Fibroblast of lung (primary cell): ENCODE measurements around the gene SIT1. TPM values are rescaled to one million over a fixed set of nuclear protein-coding genes. Genes with fewer than 3 reads are reported as not detected.

ENCODE experiments used
- DNase-seq, 2 donors: peaks; one replicate each; pipeline versions ENCODE4 v3.0.0 to v3.0.0-alpha.2; 2010; ENCODE audit warnings: low read depth in 2 of 2
- H2AFZ ChIP-seq: 2 replicates; pipeline ENCODE4 v1.5.1; 2012; ENCODE audit warnings: low read length, control low read depth, inconsistent platforms
- H3K27ac ChIP-seq: 2 replicates; pipeline ENCODE4 v1.5.1; 2011; ENCODE audit warnings: low read length, control low read depth; ENCODE audit not compliant: insufficient read depth
- H3K27me3 ChIP-seq: 2 replicates; pipeline ENCODE4 v1.5.1; 2011; ENCODE audit warnings: mild to moderate bottlenecking, low read length; ENCODE audit not compliant: control insufficient read depth, insufficient read depth
- H3K36me3 ChIP-seq: 2 replicates; pipeline ENCODE4 v1.5.1; 2011; ENCODE audit warnings: low read length; ENCODE audit not compliant: control insufficient read depth, insufficient read depth
- H3K4me1 ChIP-seq: 2 replicates; pipeline ENCODE4 v1.5.1; 2011; ENCODE audit warnings: low read length; ENCODE audit not compliant: control insufficient read depth, insufficient read depth; ENCODE audit errors: extremely low read depth
- H3K4me2 ChIP-seq: 2 replicates; pipeline ENCODE4 v1.5.1; 2011; ENCODE audit warnings: low read length, control low read depth; ENCODE audit not compliant: insufficient read depth; ENCODE audit errors: extremely low read depth
- H3K4me3 ChIP-seq, 4 experiments: fragments of 200-600 bp in 1 of 4; sonication (generic) in 1 of 4; replicated peaks in 1 of 4; 2 replicates each; pipeline ENCODE4 v1.5.1; 2011 to 2016; ENCODE audit warnings: low read length in 4 of 4, low read depth in 3 of 4, mild to moderate bottlenecking in 3 of 4, control low read depth in 2 of 4, inconsistent platforms in 1 of 4, mixed read lengths in 1 of 4; ENCODE audit not compliant: insufficient read depth in 1 of 4; ENCODE audit errors: control extremely low read depth in 1 of 4
- H3K79me2 ChIP-seq: 2 replicates; pipeline ENCODE4 v1.5.1; 2012; ENCODE audit warnings: mild to moderate bottlenecking, low read length, inconsistent platforms; ENCODE audit not compliant: control insufficient read depth, insufficient read depth
- H3K9ac ChIP-seq: 2 replicates; pipeline ENCODE4 v1.5.1; 2011; ENCODE audit warnings: mild to moderate bottlenecking, low read length, control low read depth; ENCODE audit not compliant: insufficient read depth
- H3K9me3 ChIP-seq: 2 replicates; pipeline ENCODE4 v1.5.1; 2012; ENCODE audit warnings: low read depth, low read length; ENCODE audit not compliant: control insufficient read depth, insufficient read depth
- H4K20me1 ChIP-seq: 2 replicates; pipeline ENCODE4 v1.5.1; 2011; ENCODE audit warnings: low read length; ENCODE audit not compliant: control insufficient read depth, insufficient read depth; ENCODE audit errors: extremely low read depth
- EZH2 ChIP-seq: IDR thresholded peaks from 2 replicates; pipeline ENCODE4 v1.5.1; 2012; ENCODE audit warnings: low read length, control low read depth, mild to moderate bottlenecking; ENCODE audit errors: missing control alignments
- polyA plus RNA-seq, 2 donors: library from polyadenylated mRNA; depleted of rRNA in 1 of 2; stranded (reverse) in 1 of 2; unstranded in 1 of 2; fragments of >200 nt; gene quantifications; 2 replicates each; pipeline ENCODE4 v1.2.1, GENCODE V29; 2011 to 2012; ENCODE audit warnings: missing spikeins in 1 of 2
- total RNA-seq: library from RNA; depleted of rRNA; stranded (reverse); fragments of >200 nt; gene quantifications from 2 replicates; pipeline ENCODE4 v1.2.1, GENCODE V29; 2014
- TF ChIP-seq, protein P1 (sequence below), 2 donors: IDR thresholded peaks in 1 of 2; conservative IDR thresholded peaks in 1 of 2; 1 replicate in 1 of 2; 2 replicates in 1 of 2; pipeline ENCODE4 v1.5.1; 2011 to 2012; ENCODE audit warnings: low read length in 2 of 2, control low read depth in 1 of 2, inconsistent platforms in 1 of 2, low read depth in 1 of 2, mild to moderate bottlenecking in 1 of 2

SIT1 gene
- total and polyA plus RNA-seq, 2 donors (not counting 1 experiment from before 2014, with no cell fraction given) = 0.17 TPM; not detected in 1

GRCh38 chr9:35660966-35661415 is 10.3 kb upstream of the SIT1 start:
- no peak for TF ChIP-seq EZH2
- TF ChIP-seq, protein P1, sequence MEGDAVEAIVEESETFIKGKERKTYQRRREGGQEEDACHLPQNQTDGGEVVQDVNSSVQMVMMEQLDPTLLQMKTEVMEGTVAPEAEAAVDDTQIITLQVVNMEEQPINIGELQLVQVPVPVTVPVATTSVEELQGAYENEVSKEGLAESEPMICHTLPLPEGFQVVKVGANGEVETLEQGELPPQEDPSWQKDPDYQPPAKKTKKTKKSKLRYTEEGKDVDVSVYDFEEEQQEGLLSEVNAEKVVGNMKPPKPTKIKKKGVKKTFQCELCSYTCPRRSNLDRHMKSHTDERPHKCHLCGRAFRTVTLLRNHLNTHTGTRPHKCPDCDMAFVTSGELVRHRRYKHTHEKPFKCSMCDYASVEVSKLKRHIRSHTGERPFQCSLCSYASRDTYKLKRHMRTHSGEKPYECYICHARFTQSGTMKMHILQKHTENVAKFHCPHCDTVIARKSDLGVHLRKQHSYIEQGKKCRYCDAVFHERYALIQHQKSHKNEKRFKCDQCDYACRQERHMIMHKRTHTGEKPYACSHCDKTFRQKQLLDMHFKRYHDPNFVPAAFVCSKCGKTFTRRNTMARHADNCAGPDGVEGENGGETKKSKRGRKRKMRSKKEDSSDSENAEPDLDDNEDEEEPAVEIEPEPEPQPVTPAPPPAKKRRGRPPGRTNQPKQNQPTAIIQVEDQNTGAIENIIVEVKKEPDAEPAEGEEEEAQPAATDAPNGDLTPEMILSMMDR (conservative IDR thresholded peaks at IDR 0.05 in 1 of 2, IDR thresholded peaks at IDR 0.05 in 1 of 2; ENCODE audit: low read depth in 1 of 2, low read length in 2 of 2) = peak; percentile 57 to 70
- Histone ChIP-seq H2AFZ (no peak overlapping the region), H3K9ac (no peak overlapping the region), H4K20me1 (no peaks in the 10 kb centered on the region), H3K4me1 (peaks cover 18% of the 10 kb centered on the region), H3K9me3 (no peaks in the 10 kb centered on the region), H3K27me3 (no peaks in the 10 kb centered on the region), H3K4me2 (no peak overlapping the region), H3K36me3 (peaks cover 2% of the 10 kb centered on the region), H3K27ac (no peak overlapping the region), H3K79me2 (peaks cover 18% of the 10 kb centered on the region), H3K4me3 (no peak overlapping the region)
- DNase-seq = peak in 1 of 2 donors; percentile 77

DNA sequence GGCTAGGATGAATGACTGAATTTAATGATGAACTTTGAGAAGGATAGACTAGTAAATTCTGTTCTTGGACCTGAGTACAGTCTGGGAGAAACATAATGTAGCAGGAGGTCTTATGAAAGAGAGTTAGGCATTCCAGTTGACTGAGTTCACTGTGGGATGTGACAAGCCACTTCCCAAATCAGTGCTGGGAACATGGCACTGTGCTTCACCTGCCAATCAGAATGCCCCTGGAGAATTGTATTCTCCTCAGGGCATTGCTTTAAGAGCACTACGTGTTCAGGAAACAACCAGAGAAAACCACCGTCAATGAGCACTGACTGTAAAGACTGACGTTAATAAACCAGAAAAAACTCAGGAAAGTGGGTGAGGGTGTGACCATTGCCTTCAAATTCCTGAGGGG is 8.6 kb upstream of the SIT1 start:
- peaks cover 2% of the 10 kb centered on the region for H3K36me3 ChIP-seq
- peak overlapping the region; percentile 97 for H3K4me2 ChIP-seq
- no peaks in the 10 kb centered on the region for H3K27me3 ChIP-seq
- H3K27ac ChIP-seq = peak overlapping the region; percentile 97
- peaks cover 15% of the 10 kb centered on the region for H3K4me1 ChIP-seq
- peak overlapping the region; percentile 97 for H3K9ac ChIP-seq
- no peaks in the 10 kb centered on the region for H3K9me3 ChIP-seq
- no peak overlapping the region for H2AFZ ChIP-seq
- H3K79me2 ChIP-seq = peaks cover 15% of the 10 kb centered on the region
- peak overlapping the region; percentile 53 to 82 (median 74) for H3K4me3 ChIP-seq
- H4K20me1 ChIP-seq = no peaks in the 10 kb centered on the region
- TF ChIP-seq, protein P1 (conservative IDR thresholded peaks at IDR 0.05 in 1 of 2, IDR thresholded peaks at IDR 0.05 in 1 of 2; ENCODE audit: low read depth in 1 of 2, low read length in 2 of 2) = no peak
- no peak for TF ChIP-seq EZH2
- peak in 1 of 2 donors; percentile 54 for DNase-seq

GRCh38 chr9:35658968-35659220 is 8.2 kb upstream of the SIT1 start:
- no peak overlapping the region for H2AFZ ChIP-seq
- TF ChIP-seq, protein P1 (conservative IDR thresholded peaks at IDR 0.05 in 1 of 2, IDR thresholded peaks at IDR 0.05 in 1 of 2; ENCODE audit: low read depth in 1 of 2, low read length in 2 of 2) = no peak
- no peak for TF ChIP-seq EZH2

More at GRCh38 chr9:35658968-35659220, 8.2 kb upstream of the SIT1 start:
- Histone ChIP-seq H3K4me1 (peaks cover 13% of the 10 kb centered on the region), H3K9me3 (no peaks in the 10 kb centered on the region), H3K9ac (peak overlapping the region; percentile 97), H3K27me3 (no peaks in the 10 kb centered on the region), H3K4me3 (peak overlapping the region; percentile 53 to 82 (median 74)), H3K79me2 (peaks cover 14% of the 10 kb centered on the region), H3K27ac (peak overlapping the region; percentile 97), H4K20me1 (no peaks in the 10 kb centered on the region), H3K36me3 (peaks cover 2% of the 10 kb centered on the region), H3K4me2 (peak overlapping the region; percentile 97)
- DNase-seq = peak; percentile 51 to 70
